Muscle of leg (tissue), 11 donors: ENCODE data around the gene CAMSAP2. TPM values are rescaled to one million over a fixed set of nuclear protein-coding genes. Genes with fewer than 3 reads are reported as not detected.

Experiments used
- DNase-seq: peaks from one replicate; pipeline ENCODE4 v3.0.0; 2013
- H3K27ac ChIP-seq: one replicate; pipeline ENCODE4 v1.5.1; 2013; ENCODE audit warnings: mild to moderate bottlenecking, low read length, control low read depth
- H3K27me3 ChIP-seq: one replicate; pipeline ENCODE4 v1.6.1; 2013; ENCODE audit warnings: low read length; ENCODE audit not compliant: control insufficient read depth, insufficient read depth
- H3K36me3 ChIP-seq: one replicate; pipeline ENCODE4 v1.6.1; 2013; ENCODE audit warnings: low read length; ENCODE audit not compliant: control insufficient read depth, insufficient read depth
- H3K4me1 ChIP-seq: one replicate; pipeline ENCODE4 v1.6.1; 2013; ENCODE audit warnings: low read length; ENCODE audit not compliant: control insufficient read depth, insufficient read depth
- H3K4me3 ChIP-seq: one replicate; pipeline ENCODE4 v1.5.1; 2013; ENCODE audit warnings: low read length, control low read depth
- H3K9me3 ChIP-seq: replicated peaks from 2 replicates; pipeline ENCODE4 v1.6.1; 2013; ENCODE audit warnings: low read depth, low read length; ENCODE audit not compliant: control insufficient read depth
- WGBS: methylation state at CpG from one replicate; pipeline ENCODE4 v1.1.5; 2013; ENCODE audit warnings: missing lambda C conversion rate; ENCODE audit not compliant: insufficient coverage; 5-methylcytosine and 5-hydroxymethylcytosine counted together
- polyA plus RNA-seq, 8 donors: library from polyadenylated mRNA; unstranded; fragments of 120-200 nt; gene quantifications; one replicate each; pipeline versions ENCODE4 v1.2.1 to v1.2.3, GENCODE V29; 2013; ENCODE audit warnings: inconsistent platforms in 1 of 8, low replicate concordance in 1 of 8; ENCODE audit not compliant: insufficient read length in 8 of 8, insufficient read depth in 1 of 8
- total RNA-seq: library from RNA; stranded (reverse); fragments of 120-200 nt; gene quantifications from one replicate; pipeline ENCODE4 v1.2.4, GENCODE V29; 2013

The CAMSAP2 gene
- total and polyA plus RNA-seq, 9 donors: 14.0 to 36.0 (median 18.9) TPM

DNA sequence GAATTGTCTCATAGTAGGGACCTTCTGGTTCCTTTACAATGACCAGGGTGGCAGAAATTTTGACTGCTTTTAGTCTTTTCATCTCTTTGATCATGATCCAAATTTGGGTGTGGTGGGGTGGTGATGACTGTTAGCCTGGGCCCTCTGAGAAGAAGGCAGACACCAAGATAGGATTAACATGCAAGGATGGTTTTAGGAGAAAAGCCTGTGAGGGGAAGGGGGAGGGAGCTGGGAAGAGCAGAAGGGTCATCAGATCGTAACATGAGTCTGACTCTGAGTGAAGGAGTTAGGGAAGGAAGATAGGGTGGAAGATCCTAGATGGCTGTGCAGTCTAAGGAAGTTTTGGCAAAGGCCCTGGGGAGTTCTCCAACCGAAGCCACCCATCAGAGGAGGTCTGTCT, 28.5 kb upstream of the CAMSAP2 start:
- Histone ChIP-seq H3K36me3 (no peaks in the 10 kb centered on the region), H3K4me1 (no peaks in the 10 kb centered on the region), H3K4me3 (no peak overlapping the region), H3K9me3 (no peaks in the 10 kb centered on the region), H3K27ac (no peak overlapping the region), H3K27me3 (no peaks in the 10 kb centered on the region)
- WGBS: 67% methylated on average over 2 of the region's 2 CpGs
- DNase-seq: no peak

DNA sequence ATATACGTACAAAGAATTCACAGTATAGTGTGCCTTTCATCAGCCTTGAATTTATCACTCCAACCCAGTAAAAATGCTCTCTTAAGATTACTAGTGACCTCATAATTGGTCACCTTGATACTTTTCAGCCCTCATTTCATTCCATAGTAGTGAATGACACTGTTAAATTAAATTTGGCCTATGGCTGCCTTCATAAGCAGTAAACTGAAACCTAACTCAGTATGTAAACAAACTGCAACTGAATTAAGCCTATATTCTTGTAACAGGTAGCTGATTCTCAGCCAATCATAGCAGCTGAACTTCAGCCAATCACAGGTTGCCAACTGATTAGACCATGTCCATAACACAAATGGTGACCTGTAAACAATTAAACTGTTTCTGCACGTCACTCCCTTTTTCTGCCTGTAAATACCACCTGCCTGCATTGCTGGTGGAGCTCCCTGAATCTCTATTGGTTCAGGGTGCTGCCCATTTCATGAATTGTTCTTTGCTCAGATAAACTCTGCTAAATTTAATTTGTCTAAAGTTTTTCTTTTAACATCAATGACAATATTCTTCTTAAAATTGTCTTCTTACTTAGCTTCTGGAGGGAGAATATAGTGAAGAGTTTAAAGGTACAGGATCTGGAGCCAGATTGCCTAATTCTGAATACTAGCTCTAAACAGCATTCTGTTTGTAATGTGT, 24.0 kb upstream of the CAMSAP2 start:
- no peaks in the 10 kb centered on the region for H3K36me3 ChIP-seq
- DNase-seq: no peak
- no peaks in the 10 kb centered on the region for H3K9me3 ChIP-seq
- no peaks in the 10 kb centered on the region for H3K27me3 ChIP-seq
- WGBS: 0% methylated on average over 1 of the region's 2 CpGs
- no peaks in the 10 kb centered on the region for H3K4me1 ChIP-seq
- H3K4me3 ChIP-seq: no peak overlapping the region
- H3K27ac ChIP-seq: no peak overlapping the region

DNA sequence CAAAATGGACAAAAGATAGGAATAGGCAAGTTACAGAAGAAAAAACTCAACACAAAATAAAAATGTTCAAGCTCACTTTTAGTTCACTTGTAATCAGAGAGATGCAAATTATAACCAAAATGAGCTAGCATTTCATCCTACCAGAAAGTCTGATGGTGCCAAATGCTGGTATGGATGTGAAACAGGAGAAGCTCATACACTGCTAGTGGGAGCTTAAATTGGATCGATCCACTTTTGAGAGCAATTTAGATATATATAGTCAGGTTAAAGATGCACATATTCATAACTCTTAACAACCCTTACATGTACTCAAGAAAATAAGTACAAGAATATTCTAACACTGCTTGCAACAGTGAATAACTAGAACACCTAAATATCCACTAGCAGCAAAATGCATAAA, 18.5 kb upstream of the CAMSAP2 start:
- Histone ChIP-seq H3K4me1 (no peaks in the 10 kb centered on the region), H3K27me3 (no peaks in the 10 kb centered on the region), H3K4me3 (no peak overlapping the region), H3K27ac (no peak overlapping the region), H3K9me3 (no peaks in the 10 kb centered on the region), H3K36me3 (no peaks in the 10 kb centered on the region)
- no CpG with 5 or more reads among the region's 1 CpG for WGBS
- DNase-seq: no peak

DNA sequence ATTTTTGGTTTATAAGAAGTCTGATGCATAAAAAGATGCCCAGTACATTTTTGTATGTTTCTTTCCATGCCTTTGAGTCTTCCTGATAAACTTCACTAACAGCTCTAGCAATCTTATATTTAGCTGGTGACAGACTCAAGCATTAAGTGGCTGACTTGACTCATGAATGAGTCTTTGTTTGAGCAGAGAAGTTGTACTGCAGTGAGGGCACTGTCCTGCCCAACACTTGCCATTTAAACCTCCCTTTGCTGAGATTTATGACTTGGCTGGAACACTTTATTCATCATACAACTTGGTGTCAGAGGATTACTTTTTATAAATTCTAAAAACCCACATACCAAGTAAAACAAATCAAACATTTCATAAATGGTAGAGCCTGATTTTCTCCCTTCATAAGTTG, 14.6 kb upstream of the CAMSAP2 start:
- Histone ChIP-seq H3K9me3 (no peaks in the 10 kb centered on the region), H3K36me3 (no peaks in the 10 kb centered on the region), H3K4me3 (no peak overlapping the region), H3K4me1 (no peaks in the 10 kb centered on the region), H3K27ac (no peak overlapping the region), H3K27me3 (no peaks in the 10 kb centered on the region)
- no peak for DNase-seq

DNA sequence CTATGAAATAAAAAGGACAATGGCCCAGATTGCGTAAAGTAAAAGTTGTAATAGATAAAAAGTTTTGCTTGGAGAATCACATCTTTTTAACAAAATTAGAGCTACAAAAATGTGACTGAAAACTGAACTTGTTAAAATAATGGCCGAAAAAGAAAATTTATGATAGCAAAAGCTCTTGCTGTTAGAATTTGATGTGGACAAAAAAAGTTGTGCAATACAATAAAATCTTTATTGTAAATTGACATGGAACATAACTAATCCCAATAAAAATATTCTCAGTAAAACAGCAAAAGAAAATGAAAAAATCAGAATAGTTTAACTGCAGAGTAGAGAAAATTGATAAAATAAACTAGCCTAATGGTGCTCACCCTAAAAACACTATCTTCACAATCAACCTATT, 11.4 kb upstream of the CAMSAP2 start:
- no peaks in the 10 kb centered on the region for H3K9me3 ChIP-seq
- no peak overlapping the region for H3K4me3 ChIP-seq
- WGBS: no CpG with 5 or more reads among the region's 2 CpGs
- H3K36me3 ChIP-seq: no peaks in the 10 kb centered on the region
- DNase-seq: no peak
- H3K4me1 ChIP-seq: no peaks in the 10 kb centered on the region
- no peaks in the 10 kb centered on the region for H3K27me3 ChIP-seq
- no peak overlapping the region for H3K27ac ChIP-seq

DNA sequence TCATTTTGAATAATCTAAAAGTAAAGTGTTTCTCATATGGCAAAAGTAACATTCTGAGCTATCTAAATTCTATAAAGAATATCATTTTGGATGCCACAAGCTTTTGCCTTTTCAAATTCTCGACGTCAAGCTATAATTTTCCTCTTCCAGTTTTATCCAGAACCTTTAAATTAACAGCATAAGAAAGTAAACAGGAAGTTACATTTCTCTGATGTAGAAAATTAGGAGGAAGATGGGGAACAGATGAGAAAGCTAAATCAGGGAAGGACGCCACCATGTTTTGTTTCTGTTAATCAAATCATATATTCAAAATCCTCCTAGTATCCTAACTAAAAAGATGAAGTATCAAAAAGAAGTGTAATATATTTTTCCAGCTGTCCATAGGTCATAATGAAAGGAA, 8.8 kb upstream of the CAMSAP2 start:
- no peaks in the 10 kb centered on the region for H3K36me3 ChIP-seq
- no peaks in the 10 kb centered on the region for H3K27me3 ChIP-seq
- H3K9me3 ChIP-seq: no peaks in the 10 kb centered on the region
- H3K4me3 ChIP-seq: no peak overlapping the region
- no peak for DNase-seq
- H3K27ac ChIP-seq: no peak overlapping the region
- no peaks in the 10 kb centered on the region for H3K4me1 ChIP-seq
- no CpG with 5 or more reads among the region's 3 CpGs for WGBS

DNA sequence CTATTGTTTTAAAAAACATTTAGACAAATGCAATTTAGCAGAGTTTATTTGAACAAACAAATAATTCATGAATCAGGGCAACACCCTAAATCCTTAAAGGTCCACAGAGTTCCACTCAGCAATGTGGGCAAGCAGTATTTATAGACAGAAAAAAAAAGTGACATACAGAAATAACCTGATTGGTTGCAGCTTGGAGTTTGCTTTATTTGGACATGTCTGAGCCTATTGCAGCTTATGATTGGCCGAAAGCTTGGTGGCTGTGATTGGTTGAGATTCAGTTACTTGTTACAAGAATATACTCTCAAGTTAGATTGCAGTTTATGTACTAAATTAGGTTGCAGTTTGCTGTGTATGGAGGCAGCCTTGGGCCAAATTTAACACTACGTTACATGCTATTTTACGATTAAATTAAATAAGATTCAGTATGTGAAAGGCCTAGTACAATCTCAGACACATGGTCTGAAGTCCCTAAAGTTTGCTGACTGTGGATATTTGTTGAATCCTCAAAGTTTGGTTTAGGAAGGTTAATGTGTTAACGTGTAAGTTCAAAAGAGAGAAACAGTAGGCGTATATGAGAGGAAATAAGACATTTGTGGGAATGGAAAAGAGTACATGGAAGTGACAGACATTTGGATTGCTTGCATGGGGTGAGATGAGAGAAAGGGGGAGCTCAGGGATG, 6.9 kb upstream of the CAMSAP2 start:
- H3K4me3 ChIP-seq: no peak overlapping the region
- WGBS: 95% methylated on average over 2 of the region's 5 CpGs
- no peaks in the 10 kb centered on the region for H3K36me3 ChIP-seq
- H3K4me1 ChIP-seq: no peaks in the 10 kb centered on the region
- no peak for DNase-seq
- H3K9me3 ChIP-seq: no peaks in the 10 kb centered on the region
- H3K27ac ChIP-seq: no peak overlapping the region
- no peaks in the 10 kb centered on the region for H3K27me3 ChIP-seq

DNA sequence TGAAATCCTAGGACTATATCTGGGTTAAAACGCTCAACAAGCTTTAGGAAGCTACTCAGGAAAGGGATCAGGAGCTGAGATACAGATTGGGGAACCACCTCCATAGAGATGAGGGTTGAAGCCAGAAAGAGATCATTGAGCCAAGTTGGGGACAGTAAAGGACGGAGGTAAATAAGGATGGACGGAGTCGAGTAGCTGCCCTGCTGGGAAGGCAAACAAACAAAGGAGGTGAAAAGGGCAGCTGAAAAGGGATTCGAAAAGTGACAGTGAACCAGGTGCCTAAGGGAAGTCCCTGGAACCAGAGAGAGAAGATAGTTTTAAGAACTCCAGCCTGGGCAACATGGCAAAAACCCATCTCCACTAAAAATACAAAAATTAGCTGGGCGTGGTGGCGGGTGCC, 6.3 kb upstream of the CAMSAP2 start:
- H3K27ac ChIP-seq: no peak overlapping the region
- no peaks in the 10 kb centered on the region for H3K4me1 ChIP-seq
- H3K9me3 ChIP-seq: no peaks in the 10 kb centered on the region
- DNase-seq: no peak
- no peaks in the 10 kb centered on the region for H3K27me3 ChIP-seq
- H3K4me3 ChIP-seq: no peak overlapping the region
- WGBS: 68% methylated on average over 4 of the region's 7 CpGs
- no peaks in the 10 kb centered on the region for H3K36me3 ChIP-seq

DNA sequence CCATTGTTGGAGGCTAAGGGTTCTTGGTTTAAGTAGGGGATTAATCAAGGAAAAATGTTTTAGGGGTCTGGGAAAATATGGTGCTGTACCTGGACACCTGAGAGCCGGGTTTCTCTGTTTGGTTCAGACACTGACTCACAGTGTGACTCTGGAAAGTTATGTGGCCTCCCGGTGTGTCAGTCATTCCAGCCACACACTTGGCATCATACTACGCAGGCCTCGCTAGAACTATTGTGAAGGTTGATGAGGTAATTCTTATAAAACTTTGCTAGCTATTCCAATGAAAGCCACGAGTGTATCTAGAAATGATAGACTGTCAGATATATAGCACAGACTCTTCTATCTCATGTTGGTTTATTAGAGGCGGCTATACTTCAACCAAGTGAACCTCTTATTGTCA, 4.8 kb upstream of the CAMSAP2 start:
- Histone ChIP-seq H3K4me1 (peaks cover 6% of the 10 kb centered on the region), H3K27ac (no peak overlapping the region), H3K36me3 (no peaks in the 10 kb centered on the region), H3K4me3 (no peak overlapping the region), H3K9me3 (no peaks in the 10 kb centered on the region), H3K27me3 (no peaks in the 10 kb centered on the region)
- WGBS: 100% methylated on average over 1 of the region's 6 CpGs
- DNase-seq: no peak

DNA sequence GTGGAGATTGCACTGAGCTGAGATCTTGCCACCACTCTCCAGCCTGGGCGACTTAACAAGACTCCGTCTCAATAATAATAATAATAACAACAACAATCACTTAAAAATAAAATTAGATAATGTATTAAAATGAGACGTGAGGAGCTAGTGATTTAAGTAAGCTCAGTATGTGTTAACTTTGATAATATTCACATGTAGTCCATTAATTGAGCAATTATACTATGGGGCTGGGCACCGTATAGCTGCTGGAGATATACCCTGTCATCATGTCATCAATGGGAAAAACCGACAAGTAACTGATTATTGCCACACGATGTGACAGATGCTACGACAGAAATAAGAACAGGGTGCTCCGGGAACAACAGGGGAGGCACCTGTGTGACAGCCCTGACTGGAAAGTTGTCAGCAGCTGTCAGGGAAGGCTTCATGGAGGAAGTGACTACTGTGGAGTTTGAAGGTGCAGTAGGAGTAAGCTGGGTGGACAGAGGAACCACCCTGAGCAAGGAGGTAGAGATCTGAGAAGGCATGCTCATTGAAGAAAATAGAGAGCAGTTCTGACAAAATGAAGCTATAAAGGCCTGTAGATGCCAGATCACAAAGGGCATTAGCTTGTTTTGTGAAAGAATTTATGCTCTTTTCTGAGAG, 924 bp upstream of the CAMSAP2 start:
- H3K36me3 ChIP-seq: no peaks in the 10 kb centered on the region
- DNase-seq: peak; percentile 22
- no peaks in the 10 kb centered on the region for H3K27me3 ChIP-seq
- peak overlapping the region; percentile 86 for H3K27ac ChIP-seq
- peaks cover 8% of the 10 kb centered on the region for H3K4me1 ChIP-seq
- H3K9me3 ChIP-seq: no peaks in the 10 kb centered on the region
- no peak overlapping the region for H3K4me3 ChIP-seq
- 87% methylated on average over 4 of the region's 8 CpGs for WGBS
